ENCODE data around the gene CLVS2. TPM values are rescaled to one million over a fixed set of nuclear protein-coding genes. Genes with fewer than 3 reads are reported as not detected.

Gene CLVS2
- total RNA-seq, 1 donor from 2014 or later = 0.10 TPM

GRCh38 chr6:123024976-123025375 lies 28.9 kb downstream of the CLVS2 start:
- no peak for DNase-seq

GRCh38 chr6:123027408-123027807 lies 31.4 kb downstream of the CLVS2 start:
- no peak for DNase-seq

- DNase-seq = no peak
Measured at GRCh38 chr6:123028263-123028662, 32.2 kb downstream of the CLVS2 start.

- no peak for DNase-seq
Measured at GRCh38 chr6:123030282-123030681, 34.2 kb downstream of the CLVS2 start.

GRCh38 chr6:123036648-123037047 lies 40.6 kb downstream of the CLVS2 start:
- no peak for DNase-seq

- DNase-seq = no peak
Measured at GRCh38 chr6:123039431-123039830, 43.4 kb downstream of the CLVS2 start.

GRCh38 chr6:123042401-123042800 lies 46.4 kb downstream of the CLVS2 start:
- DNase-seq = no peak

- DNase-seq = no peak
Measured at GRCh38 chr6:123044341-123044860, 48.4 kb downstream of the CLVS2 start.

- DNase-seq = no peak
Measured at GRCh38 chr6:123053602-123054225, 57.7 kb downstream of the CLVS2 start.

- no peak for DNase-seq
Measured at GRCh38 chr6:123055256-123055655, 59.2 kb downstream of the CLVS2 start.

GRCh38 chr6:123062670-123063069 lies 66.6 kb downstream of the CLVS2 start:
- DNase-seq = no peak

- no peak for DNase-seq
Measured at GRCh38 chr6:123064038-123064437, 68.0 kb downstream of the CLVS2 start.

- no peak for DNase-seq
Measured at GRCh38 chr6:123074616-123075015, 78.6 kb downstream of the CLVS2 start.

GRCh38 chr6:123085403-123085802 lies 89.4 kb downstream of the CLVS2 start:
- DNase-seq = no peak

- DNase-seq = no peak
Measured at GRCh38 chr6:123089226-123089625, 93.2 kb downstream of the CLVS2 start.

GRCh38 chr6:123091091-123091895 lies 95.3 kb downstream of the CLVS2 start:
- no peak for DNase-seq

- DNase-seq = no peak
Measured at GRCh38 chr6:123091896-123092271, 95.8 kb downstream of the CLVS2 start.

- no peak for DNase-seq
Measured at GRCh38 chr6:123094795-123095194, 98.8 kb downstream of the CLVS2 start.

GRCh38 chr6:123105561-123105960 lies 109.5 kb downstream of the CLVS2 start:
- no peak for DNase-seq

- no peak for DNase-seq
Measured at GRCh38 chr6:123116370-123116769, 120.3 kb downstream of the CLVS2 start.

- no peak for DNase-seq
Measured at GRCh38 chr6:123117145-123117908, 121.3 kb downstream of the CLVS2 start.

- no peak for DNase-seq
Measured at GRCh38 chr6:123118811-123119210, 122.8 kb downstream of the CLVS2 start.
